Measurements from ENCODE around the gene SETDB1.
"Not testable (repeated sequence)": the region's sequence is repeated elsewhere in the genome, so short reads cannot be mapped to it uniquely, and the experiment has no call there.

The SETDB1 gene

GRCh38 chr1:150895618-150896017, 30.5 kb upstream of the SETDB1 start:
- H3K4me3 ChIP-seq (ENCODE audit: low read length) = no peak overlapping the region
- no peak for DNase-seq (ENCODE audit: low read depth)
- TF ChIP-seq CTCF (conservative IDR thresholded peaks at IDR 0.05; ENCODE audit: low read depth, low read length) = no peak

GRCh38 chr1:150899795-150900194, 26.4 kb upstream of the SETDB1 start:
- DNase-seq (ENCODE audit: low read depth); H3K4me3 ChIP-seq (ENCODE audit: low read length): not testable (repeated sequence)

- H3K4me3 ChIP-seq (ENCODE audit: low read length) = no peak overlapping the region
- TF ChIP-seq CTCF (conservative IDR thresholded peaks at IDR 0.05; ENCODE audit: low read depth, low read length) = no peak
- DNase-seq (ENCODE audit: low read depth) = no peak
These were observed 23.8 kb upstream of the SETDB1 start for GRCh38 chr1:150902346-150902745.

- no peak overlapping the region for H3K4me3 ChIP-seq (ENCODE audit: low read length)
- DNase-seq (ENCODE audit: low read depth) = no peak
- TF ChIP-seq CTCF (conservative IDR thresholded peaks at IDR 0.05; ENCODE audit: low read depth, low read length) = no peak
These were observed 23.4 kb upstream of the SETDB1 start for GRCh38 chr1:150902751-150903150.

- H3K4me3 ChIP-seq (ENCODE audit: low read length) = no peak overlapping the region
- no peak for TF ChIP-seq CTCF (conservative IDR thresholded peaks at IDR 0.05; ENCODE audit: low read depth, low read length)
These were observed 20.9 kb upstream of the SETDB1 start for GRCh38 chr1:150905301-150905700.

GRCh38 chr1:150906329-150906728, 19.8 kb upstream of the SETDB1 start:
- no peak overlapping the region for H3K4me3 ChIP-seq (ENCODE audit: low read length)
- no peak for TF ChIP-seq CTCF (conservative IDR thresholded peaks at IDR 0.05; ENCODE audit: low read depth, low read length)
- no peak for DNase-seq (ENCODE audit: low read depth)

More at GRCh38 chr1:150905301-150905700, 20.9 kb upstream of the SETDB1 start:
- no peak for DNase-seq (ENCODE audit: low read depth)

GRCh38 chr1:150906813-150907212, 19.4 kb upstream of the SETDB1 start:
- no peak for DNase-seq (ENCODE audit: low read depth)
- no peak for TF ChIP-seq CTCF (conservative IDR thresholded peaks at IDR 0.05; ENCODE audit: low read depth, low read length)
- H3K4me3 ChIP-seq (ENCODE audit: low read length) = no peak overlapping the region

All from retinal pigment epithelial cell (primary cell).